GM12878 (cell line): ENCODE results near the gene DND1. TPM values are rescaled to one million over a fixed set of nuclear protein-coding genes. Genes with fewer than 3 reads are reported as not detected.

Experiments
- ATAC-seq: fragments of 200-7000 bp; cut with Tn5 transposase; 3 replicates; pipeline ENCODE4 v1.9.1; 2020; ENCODE audit warnings: mild to moderate bottlenecking, moderate library complexity
- BruUV-seq: library from RNA; stranded (reverse); fragments of 400-500 nt; replicated peaks from 2 replicates; lab custom pipeline; 2021; lab: Mats Ljungman, UMichigan
- CTCF ChIA-PET: fragments of 300-600 bp; sonication (Branson Sonifier 250); formaldehyde crosslinking; extraction: SDS; loops from one replicate; lab custom pipeline; 2021; ENCODE audit warnings: inconsistent platforms; lab: Yijun Ruan, JAX
- POLR2A ChIA-PET: fragments of 350-600 bp; formaldehyde crosslinking; extraction: SDS; loops from one replicate; lab custom pipeline; 2021; ENCODE audit warnings: inconsistent platforms; lab: Charles Lee
- RAD21 ChIA-PET: fragments of 300-600 bp; sonication (Branson Sonifier 250); formaldehyde crosslinking; loops from one replicate; lab custom pipeline; 2023; ENCODE audit warnings: antibody characterized with exemption; ENCODE audit not compliant: unreplicated experiment; lab: Charles Lee
- SMC1A ChIA-PET: fragments of 300-600 bp; sonication (Branson Sonifier 250); formaldehyde crosslinking; loops from one replicate; lab custom pipeline; 2023; ENCODE audit not compliant: unreplicated experiment, uncharacterized antibody; lab: Charles Lee
- DNase-seq: peaks from one replicate; pipeline ENCODE4 v3.0.0-alpha.2; 2011; ENCODE audit warnings: low read depth, low spot score
- FAIRE-seq: peaks from 3 replicates; lab custom pipeline; 2011; peaks lifted over from hg19 to GRCh38; lab: Jason Lieb, UNC
- H2AFZ ChIP-seq: 2 replicates; pipeline ENCODE4 v1.6.0; 2011; ENCODE audit warnings: low read depth, low read length, control low read depth; ENCODE audit not compliant: control insufficient read depth
- H3K27ac ChIP-seq: 2 replicates; pipeline ENCODE4 v1.5.1; 2011; ENCODE audit warnings: control low read depth; ENCODE audit not compliant: control insufficient read depth, insufficient read depth
- H3K27me3 ChIP-seq, 2 experiments: replicated peaks in 1 of 2; 2 replicates each; pipeline versions ENCODE4 v1.6.0 to v1.6.1; 2011; ENCODE audit warnings: low read length in 1 of 2; ENCODE audit not compliant: control insufficient read depth in 2 of 2, insufficient read depth in 2 of 2
- H3K36me3 ChIP-seq, 2 experiments: 2 replicates each; pipeline ENCODE4 v1.5.1; 2011; ENCODE audit warnings: low read length in 1 of 2; ENCODE audit not compliant: control insufficient read depth in 2 of 2, insufficient read depth in 2 of 2
- H3K4me1 ChIP-seq: 2 replicates; pipeline ENCODE4 v1.6.1; 2011; ENCODE audit warnings: mild to moderate bottlenecking, low read length, moderate library complexity, mixed read lengths; ENCODE audit not compliant: control insufficient read depth, insufficient read depth
- H3K4me2 ChIP-seq: 2 replicates; pipeline ENCODE4 v1.6.0; 2011; ENCODE audit warnings: control low read depth; ENCODE audit not compliant: control insufficient read depth, insufficient read depth
- H3K4me3 ChIP-seq: fragments of 200-600 bp; sonication (generic); 2 replicates; pipeline ENCODE4 v1.5.1; 2016
- H3K79me2 ChIP-seq: 2 replicates; pipeline ENCODE4 v1.6.0; 2011; ENCODE audit warnings: low read length; ENCODE audit not compliant: control insufficient read depth, insufficient read depth
- H3K9ac ChIP-seq: 2 replicates; pipeline ENCODE4 v1.8.0; 2011; ENCODE audit warnings: low read length, control low read depth, mixed read lengths; ENCODE audit not compliant: control insufficient read depth, insufficient read depth
- H3K9me3 ChIP-seq: replicated peaks from 3 replicates; pipeline ENCODE4 v1.5.1; 2011; ENCODE audit warnings: mild to moderate bottlenecking, low read length; ENCODE audit not compliant: control insufficient read depth, insufficient read depth
- H4K20me1 ChIP-seq: 2 replicates; pipeline ENCODE4 v1.6.0; 2011; ENCODE audit not compliant: control insufficient read depth, insufficient read depth
- DPF2 ChIP-seq: fragments of 450-650 bp; IDR thresholded peaks from 2 replicates; pipeline ENCODE4 v1.6.1; 2017; ENCODE audit warnings: mild to moderate bottlenecking
- EED ChIP-seq: sonication (generic); IDR thresholded peaks from 2 replicates; pipeline ENCODE4 v1.6.1; 2016; ENCODE audit warnings: antibody characterized with exemption, low read depth
- EGR1 ChIP-seq, 2 experiments: IDR thresholded peaks; 1 replicate in 1 of 2; 2 replicates in 1 of 2; pipeline ENCODE4 v1.6.1; 2011 to 2012; ENCODE audit warnings: low read depth in 2 of 2, low read length in 2 of 2, borderline replicate concordance in 1 of 2, mild to moderate bottlenecking in 1 of 2, moderate library complexity in 1 of 2
- ESRRA ChIP-seq: IDR thresholded peaks from 2 replicates; pipeline ENCODE4 v1.6.1; 2012; ENCODE audit warnings: mild to moderate bottlenecking, low read length, improper control_type of control experiment
- IKZF2 ChIP-seq, 2 experiments: fragments of 450-650 bp; IDR thresholded peaks; 2 replicates each; pipeline ENCODE4 v1.6.1; 2017; ENCODE audit warnings: mild to moderate bottlenecking in 2 of 2, moderate library complexity in 2 of 2
- LARP7 ChIP-seq: fragments of 450-650 bp; IDR thresholded peaks from 2 replicates; pipeline ENCODE4 v1.6.1; 2017; ENCODE audit warnings: mild to moderate bottlenecking
- MEF2B ChIP-seq: fragments of 450-650 bp; IDR thresholded peaks from 2 replicates; pipeline ENCODE4 v1.6.1; 2018; ENCODE audit warnings: mild to moderate bottlenecking, moderate library complexity; ENCODE audit not compliant: partially characterized antibody, poor library complexity, severe bottlenecking
- MYB ChIP-seq: fragments of 150-350 bp; IDR thresholded peaks from 2 replicates; pipeline ENCODE4 v1.6.1; 2014; ENCODE audit warnings: mild to moderate bottlenecking, low read depth, low read length, borderline replicate concordance
- NRF1 ChIP-seq: conservative IDR thresholded peaks from 2 replicates; pipeline ENCODE4 v1.6.1; 2011; ENCODE audit warnings: mild to moderate bottlenecking, low read depth, low read length, improper control_type of control experiment
- PML ChIP-seq: IDR thresholded peaks from 2 replicates; pipeline ENCODE4 v1.6.1; 2012; ENCODE audit warnings: low read length, inconsistent platforms
- RB1 ChIP-seq: fragments of 450-650 bp; formaldehyde crosslinking; IDR thresholded peaks from 2 replicates; pipeline ENCODE4 v1.6.1; 2017; ENCODE audit warnings: mild to moderate bottlenecking, borderline replicate concordance
- RFX5 ChIP-seq: IDR thresholded peaks from 2 replicates; pipeline ENCODE4 v1.6.1; 2011; ENCODE audit warnings: low read depth, low read length, improper control_type of control experiment
- STAT1 ChIP-seq: fragments of 450-650 bp; conservative IDR thresholded peaks from 2 replicates; pipeline ENCODE4 v1.6.1; 2014; ENCODE audit warnings: antibody characterized with exemption, mild to moderate bottlenecking
- YY1 ChIP-seq: IDR thresholded peaks from 2 replicates; pipeline ENCODE4 v1.6.1; 2011; ENCODE audit warnings: low read depth, mild to moderate bottlenecking, low read length
- WGBS: methylation state at CpG from one replicate; pipeline ENCODE4 v1.1.6; 2016; ENCODE audit warnings: low lambda C conversion rate; ENCODE audit not compliant: insufficient replicate concordance, insufficient coverage; ENCODE audit errors: missing lambda C conversion rate; 5-methylcytosine and 5-hydroxymethylcytosine counted together
- in situ Hi-C: fragments of 300-500 bp; cut with MboI; formaldehyde crosslinking; loops from 9 replicates; pipeline ENCODE4 v1.14.3; 2018; ENCODE audit warnings: mixed read lengths
- intact Hi-C: fragments of 100-400 bp; cut with micrococcal nuclease; formaldehyde crosslinking; loops from one replicate; pipeline ENCODE4 v1.14.2; 2022; ENCODE audit not compliant: unreplicated experiment
- polyA plus RNA-seq, 11 experiments: library from polyadenylated mRNA; depleted of rRNA in 4 of 11; unstranded in 6 of 11; stranded (reverse) in 5 of 11; fragments of >200 nt; fragmentation: Nextera tagmentation in 4 of 11; fragmentation: Illumina TruSeq in 1 of 11; extraction: Ambion mirVana in 4 of 11; extraction: Trizol in 1 of 11; gene quantifications; 1 replicate in 1 of 11; 2 replicates in 10 of 11; pipeline versions ENCODE4 v1.2.1 to v1.2.3, GENCODE V29; 2011 to 2016; ENCODE audit warnings: inconsistent platforms in 2 of 11, missing spikeins in 2 of 11, low read depth in 1 of 11
- total RNA-seq, 4 experiments: library from RNA; depleted of rRNA in 3 of 4; stranded (reverse); fragments of >200 nt in 3 of 4; fragmentation: Illumina TruSeq in 1 of 4; extraction: Trizol in 1 of 4; gene quantifications; 2 replicates each; pipeline versions ENCODE4 v1.2.1 to v1.2.3, GENCODE V29; 2013 to 2021
- TF ChIP-seq, protein P1 (sequence below): fragments of 450-650 bp; IDR thresholded peaks from 2 replicates; pipeline ENCODE4 v1.6.1; 2017; ENCODE audit warnings: antibody characterized with exemption, mild to moderate bottlenecking, moderate library complexity
- TF ChIP-seq, protein P2 (sequence below): fragments of 450-650 bp; conservative IDR thresholded peaks from 2 replicates; pipeline ENCODE4 v1.6.1; 2017; ENCODE audit warnings: mild to moderate bottlenecking, moderate library complexity

DND1 gene
- total and polyA plus RNA-seq, 10 of the 15 experiments (the other 5 are each of a cell fraction or from before 2014, with no cell fraction given): 0.15 to 2.9 (median 0.73) TPM; not detected in 2

DNA sequence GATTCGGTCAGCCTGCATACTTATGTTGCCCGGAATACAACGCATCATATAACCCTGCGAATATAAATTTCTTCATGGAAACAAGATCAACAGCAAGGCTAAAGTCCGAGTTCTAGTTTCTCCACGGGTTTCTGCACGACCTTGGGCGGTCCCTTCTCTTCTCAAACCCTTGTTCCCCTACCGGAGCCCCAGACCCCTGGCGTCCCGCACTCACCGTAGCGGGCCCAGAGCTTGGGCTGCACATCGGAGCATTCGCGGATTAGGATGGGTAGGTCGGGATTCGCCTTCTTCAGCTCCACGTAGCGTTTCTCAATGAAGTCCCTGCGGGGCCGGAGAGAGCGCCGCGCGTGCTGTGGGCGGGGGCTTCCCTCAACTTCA is 26.3 kb downstream of the DND1 start:
- peak; percentile 50 for ATAC-seq
- Histone ChIP-seq H3K79me2 (peaks cover 31% of the 10 kb centered on the region), H3K27me3 (no peaks in the 10 kb centered on the region), H3K9me3 (no peaks in the 10 kb centered on the region), H3K4me2 (peak overlapping the region; percentile 96), H3K4me1 (peaks cover 5% of the 10 kb centered on the region), H4K20me1 (no peaks in the 10 kb centered on the region)
- BruUV-seq: TSS peak; percentile 77
- TF ChIP-seq, protein P1, sequence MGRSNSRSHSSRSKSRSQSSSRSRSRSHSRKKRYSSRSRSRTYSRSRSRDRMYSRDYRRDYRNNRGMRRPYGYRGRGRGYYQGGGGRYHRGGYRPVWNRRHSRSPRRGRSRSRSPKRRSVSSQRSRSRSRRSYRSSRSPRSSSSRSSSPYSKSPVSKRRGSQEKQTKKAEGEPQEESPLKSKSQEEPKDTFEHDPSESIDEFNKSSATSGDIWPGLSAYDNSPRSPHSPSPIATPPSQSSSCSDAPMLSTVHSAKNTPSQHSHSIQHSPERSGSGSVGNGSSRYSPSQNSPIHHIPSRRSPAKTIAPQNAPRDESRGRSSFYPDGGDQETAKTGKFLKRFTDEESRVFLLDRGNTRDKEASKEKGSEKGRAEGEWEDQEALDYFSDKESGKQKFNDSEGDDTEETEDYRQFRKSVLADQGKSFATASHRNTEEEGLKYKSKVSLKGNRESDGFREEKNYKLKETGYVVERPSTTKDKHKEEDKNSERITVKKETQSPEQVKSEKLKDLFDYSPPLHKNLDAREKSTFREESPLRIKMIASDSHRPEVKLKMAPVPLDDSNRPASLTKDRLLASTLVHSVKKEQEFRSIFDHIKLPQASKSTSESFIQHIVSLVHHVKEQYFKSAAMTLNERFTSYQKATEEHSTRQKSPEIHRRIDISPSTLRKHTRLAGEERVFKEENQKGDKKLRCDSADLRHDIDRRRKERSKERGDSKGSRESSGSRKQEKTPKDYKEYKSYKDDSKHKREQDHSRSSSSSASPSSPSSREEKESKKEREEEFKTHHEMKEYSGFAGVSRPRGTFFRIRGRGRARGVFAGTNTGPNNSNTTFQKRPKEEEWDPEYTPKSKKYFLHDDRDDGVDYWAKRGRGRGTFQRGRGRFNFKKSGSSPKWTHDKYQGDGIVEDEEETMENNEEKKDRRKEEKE: no peak
- TF ChIP-seq MEF2B (peak; percentile 9), RFX5 (no peak), NRF1 (no peak), YY1 (no peak), MYB (no peak), LARP7 (peak; percentile 71; the same call in 1 of the 2 replicates), DPF2 (0 out of 2 replicates have a peak, but pooled peaks have one; percentile 11), PML (no peak), IKZF2 (IDR thresholded peaks at IDR 0.05) (no peak), STAT1 (0 out of 2 replicates have a peak, but pooled peaks have one; percentile 61), RB1 (0 out of 2 replicates have a peak, but pooled peaks have one; percentile 25), EGR1 (IDR thresholded peaks at IDR 0.05; ENCODE audit: borderline replicate concordance in 1 of 2, low read depth in 2 of 2, low read length in 2 of 2) (peak in 1 of 2 experiments; percentile 47; a peak in 1 of 3 replicates), EED (no peak), ESRRA (no peak)
- TF ChIP-seq, protein P2, sequence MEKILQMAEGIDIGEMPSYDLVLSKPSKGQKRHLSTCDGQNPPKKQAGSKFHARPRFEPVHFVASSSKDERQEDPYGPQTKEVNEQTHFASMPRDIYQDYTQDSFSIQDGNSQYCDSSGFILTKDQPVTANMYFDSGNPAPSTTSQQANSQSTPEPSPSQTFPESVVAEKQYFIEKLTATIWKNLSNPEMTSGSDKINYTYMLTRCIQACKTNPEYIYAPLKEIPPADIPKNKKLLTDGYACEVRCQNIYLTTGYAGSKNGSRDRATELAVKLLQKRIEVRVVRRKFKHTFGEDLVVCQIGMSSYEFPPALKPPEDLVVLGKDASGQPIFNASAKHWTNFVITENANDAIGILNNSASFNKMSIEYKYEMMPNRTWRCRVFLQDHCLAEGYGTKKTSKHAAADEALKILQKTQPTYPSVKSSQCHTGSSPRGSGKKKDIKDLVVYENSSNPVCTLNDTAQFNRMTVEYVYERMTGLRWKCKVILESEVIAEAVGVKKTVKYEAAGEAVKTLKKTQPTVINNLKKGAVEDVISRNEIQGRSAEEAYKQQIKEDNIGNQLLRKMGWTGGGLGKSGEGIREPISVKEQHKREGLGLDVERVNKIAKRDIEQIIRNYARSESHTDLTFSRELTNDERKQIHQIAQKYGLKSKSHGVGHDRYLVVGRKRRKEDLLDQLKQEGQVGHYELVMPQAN: peak; percentile 61; the same call in 1 of the 2 replicates
- TF ChIP-seq, all 136 proteins: peak for 7
- H3K9ac ChIP-seq: peak overlapping the region; percentile 93
- peaks cover 0 to 15% of the 10 kb centered on the region in 2 experiments; a peak in 2 of 4 replicates for H3K36me3 ChIP-seq
- H3K4me3 ChIP-seq: peak overlapping the region; percentile 96
- DNase-seq: no peak
- H2AFZ ChIP-seq: peak overlapping the region; percentile 93
- POLR2A ChIA-PET: interaction anchor here (0.6 to 2.9 kb wide), 15 partner anchors 9 to 263 kb away, joined by 3 to 14 read pairs (median 4); partner anchors contain the start of genes ANKHD1, HARS1, HARS2 and SLC35A4
- in situ Hi-C loops (no loop called here), intact Hi-C loops (loop anchor here (1.0 kb wide), 1 partner anchor 44 kb away; the partner anchor contains the start of genes HARS1 and HARS2)
- no peak for FAIRE-seq
- RAD21 ChIA-PET: interaction anchor here (0.9 to 2.1 kb wide), 11 partner anchors 7 to 275 kb away, joined by 3 to 8 read pairs (median 5); partner anchors contain the start of genes EIF4EBP3, HARS1, HARS2 and ZMAT2
- SMC1A ChIA-PET: interaction anchor here (0.6 to 1.8 kb wide), 12 partner anchors 11 to 316 kb away, joined by 3 to 12 read pairs (median 4); partner anchors contain the start of genes ANKHD1, HARS1, HARS2 and ZMAT2
- peak overlapping the region; percentile 72 for H3K27ac ChIP-seq
- 5% methylated on average over 27 of the region's 27 CpGs for WGBS
- CTCF ChIA-PET: interaction anchor here (0.8 to 3.9 kb wide), 9 partner anchors 7 to 284 kb away, joined by 3 to 13 read pairs (median 4); partner anchors contain the start of genes EIF4EBP3 and TMCO6
